ENCODE measurements around the gene EYA4. TPM values are rescaled to one million over a fixed set of nuclear protein-coding genes. Genes with fewer than 3 reads are reported as not detected.

Gene EYA4
- polyA plus RNA-seq, 4 donors: 0.03 to 0.22 (median 0.22) TPM; not detected in 1

- no peaks in the 10 kb centered on the region for H3K36me3 ChIP-seq (ENCODE audit: control insufficient read depth in 3 of 3, insufficient read depth in 2 of 3, low read depth in 1 of 3, low read length in 3 of 3)
- H3K4me1 ChIP-seq (ENCODE audit: control insufficient read depth in 3 of 3, insufficient read depth in 2 of 3, low read depth in 1 of 3, low read length in 2 of 3): no peaks in the 10 kb centered on the region
- no peak for DNase-seq
- no peak overlapping the region for H3K4me3 ChIP-seq (ENCODE audit: low read depth in 1 of 3, low read length in 3 of 3)
- 0 to 69% (median 43%) methylated on average over 1 of the region's 1 CpG for whole genome bisulfite sequencing, 3 donors
- FAIRE-seq: no peak
- no peaks in the 10 kb centered on the region for H3K27me3 ChIP-seq (ENCODE audit: control insufficient read depth in 3 of 3, insufficient read depth in 3 of 3, low read length in 3 of 3)
- no peaks in the 10 kb centered on the region for H3K9me3 ChIP-seq (ENCODE audit: control insufficient read depth in 2 of 2, insufficient read depth in 1 of 2, low read depth in 1 of 2, low read length in 1 of 2)
- no peak overlapping the region for H3K27ac ChIP-seq (ENCODE audit: low read depth in 1 of 3, low read length in 2 of 3)
Observed at GRCh38 chr6:133353061-133353460, 111.9 kb downstream of the EYA4 start.

GRCh38 chr6:133355922-133356321 lies 114.8 kb downstream of the EYA4 start:
- no peaks in the 10 kb centered on the region for H3K9me3 ChIP-seq (ENCODE audit: control insufficient read depth in 2 of 2, insufficient read depth in 1 of 2, low read depth in 1 of 2, low read length in 1 of 2)
- H3K4me1 ChIP-seq (ENCODE audit: control insufficient read depth in 3 of 3, insufficient read depth in 2 of 3, low read depth in 1 of 3, low read length in 2 of 3): no peaks in the 10 kb centered on the region
- H3K36me3 ChIP-seq (ENCODE audit: control insufficient read depth in 3 of 3, insufficient read depth in 2 of 3, low read depth in 1 of 3, low read length in 3 of 3): no peaks in the 10 kb centered on the region
- DNase-seq (no peak), FAIRE-seq (no peak)
- H3K27me3 ChIP-seq (ENCODE audit: control insufficient read depth in 3 of 3, insufficient read depth in 3 of 3, low read length in 3 of 3): no peaks in the 10 kb centered on the region
- no peak overlapping the region for H3K27ac ChIP-seq (ENCODE audit: low read depth in 1 of 3, low read length in 2 of 3)
- 66 to 85% (median 68%) methylated on average over 3 of the region's 3 CpGs for WGBS, 3 donors
- H3K4me3 ChIP-seq (ENCODE audit: low read depth in 1 of 3, low read length in 3 of 3): no peak overlapping the region

- Histone ChIP-seq H3K9me3 (ENCODE audit: control insufficient read depth in 2 of 2, insufficient read depth in 1 of 2, low read depth in 1 of 2, low read length in 1 of 2) (no peaks in the 10 kb centered on the region), H3K36me3 (ENCODE audit: control insufficient read depth in 3 of 3, insufficient read depth in 2 of 3, low read depth in 1 of 3, low read length in 3 of 3) (no peaks in the 10 kb centered on the region), H3K27ac (ENCODE audit: low read depth in 1 of 3, low read length in 2 of 3) (no peak overlapping the region), H3K4me1 (ENCODE audit: control insufficient read depth in 3 of 3, insufficient read depth in 2 of 3, low read depth in 1 of 3, low read length in 2 of 3) (no peaks in the 10 kb centered on the region), H3K27me3 (ENCODE audit: control insufficient read depth in 3 of 3, insufficient read depth in 3 of 3, low read length in 3 of 3) (no peaks in the 10 kb centered on the region), H3K4me3 (ENCODE audit: low read depth in 1 of 3, low read length in 3 of 3) (no peak overlapping the region)
- WGBS, 3 donors: 65 to 70% (median 66%) methylated on average over 5 of the region's 5 CpGs
- FAIRE-seq: no peak
- no peak for DNase-seq
Observed at GRCh38 chr6:133358574-133359150, 117.5 kb downstream of the EYA4 start.

GRCh38 chr6:133359256-133359655 lies 118.1 kb downstream of the EYA4 start:
- H3K4me3 ChIP-seq (ENCODE audit: low read depth in 1 of 3, low read length in 3 of 3): no peak overlapping the region
- no peak overlapping the region for H3K27ac ChIP-seq (ENCODE audit: low read depth in 1 of 3, low read length in 2 of 3)
- no peaks in the 10 kb centered on the region for H3K9me3 ChIP-seq (ENCODE audit: control insufficient read depth in 2 of 2, insufficient read depth in 1 of 2, low read depth in 1 of 2, low read length in 1 of 2)
- DNase-seq (no peak), FAIRE-seq (no peak)
- no peaks in the 10 kb centered on the region for H3K27me3 ChIP-seq (ENCODE audit: control insufficient read depth in 3 of 3, insufficient read depth in 3 of 3, low read length in 3 of 3)
- no peaks in the 10 kb centered on the region for H3K36me3 ChIP-seq (ENCODE audit: control insufficient read depth in 3 of 3, insufficient read depth in 2 of 3, low read depth in 1 of 3, low read length in 3 of 3)
- 50 to 76% (median 72%) methylated on average over 1 of the region's 1 CpG for WGBS, 3 donors
- no peaks in the 10 kb centered on the region for H3K4me1 ChIP-seq (ENCODE audit: control insufficient read depth in 3 of 3, insufficient read depth in 2 of 3, low read depth in 1 of 3, low read length in 2 of 3)

GRCh38 chr6:133359760-133360159 lies 118.6 kb downstream of the EYA4 start:
- FAIRE-seq: no peak

GRCh38 chr6:133360194-133360593 lies 119.0 kb downstream of the EYA4 start:
- no peak for FAIRE-seq
- no peaks in the 10 kb centered on the region for H3K36me3 ChIP-seq (ENCODE audit: control insufficient read depth in 3 of 3, insufficient read depth in 2 of 3, low read depth in 1 of 3, low read length in 3 of 3)
- no peak overlapping the region for H3K4me3 ChIP-seq (ENCODE audit: low read depth in 1 of 3, low read length in 3 of 3)
- DNase-seq: no peak
- WGBS, 3 donors: 85 to 88% (median 87%) methylated on average over 5 of the region's 5 CpGs
- H3K27me3 ChIP-seq (ENCODE audit: control insufficient read depth in 3 of 3, insufficient read depth in 3 of 3, low read length in 3 of 3): no peaks in the 10 kb centered on the region
- no peak overlapping the region for H3K27ac ChIP-seq (ENCODE audit: low read depth in 1 of 3, low read length in 2 of 3)
- H3K9me3 ChIP-seq (ENCODE audit: control insufficient read depth in 2 of 2, insufficient read depth in 1 of 2, low read depth in 1 of 2, low read length in 1 of 2): no peaks in the 10 kb centered on the region
- no peaks in the 10 kb centered on the region for H3K4me1 ChIP-seq (ENCODE audit: control insufficient read depth in 3 of 3, insufficient read depth in 2 of 3, low read depth in 1 of 3, low read length in 2 of 3)

More at GRCh38 chr6:133359760-133360159, 118.6 kb downstream of the EYA4 start:
- Histone ChIP-seq H3K27me3 (ENCODE audit: control insufficient read depth in 3 of 3, insufficient read depth in 3 of 3, low read length in 3 of 3) (no peaks in the 10 kb centered on the region), H3K36me3 (ENCODE audit: control insufficient read depth in 3 of 3, insufficient read depth in 2 of 3, low read depth in 1 of 3, low read length in 3 of 3) (no peaks in the 10 kb centered on the region), H3K4me1 (ENCODE audit: control insufficient read depth in 3 of 3, insufficient read depth in 2 of 3, low read depth in 1 of 3, low read length in 2 of 3) (no peaks in the 10 kb centered on the region), H3K4me3 (ENCODE audit: low read depth in 1 of 3, low read length in 3 of 3) (no peak overlapping the region), H3K9me3 (ENCODE audit: control insufficient read depth in 2 of 2, insufficient read depth in 1 of 2, low read depth in 1 of 2, low read length in 1 of 2) (no peaks in the 10 kb centered on the region), H3K27ac (ENCODE audit: low read depth in 1 of 3, low read length in 2 of 3) (no peak overlapping the region)
- whole genome bisulfite sequencing, 3 donors: 80 to 100% (median 93%) methylated on average over 1 of the region's 1 CpG
- no peak for DNase-seq

- DNase-seq (no peak), FAIRE-seq (no peak)
- H3K4me3 ChIP-seq (ENCODE audit: low read depth in 1 of 3, low read length in 3 of 3): no peak overlapping the region
- H3K36me3 ChIP-seq (ENCODE audit: control insufficient read depth in 3 of 3, insufficient read depth in 2 of 3, low read depth in 1 of 3, low read length in 3 of 3): no peaks in the 10 kb centered on the region
- H3K9me3 ChIP-seq (ENCODE audit: control insufficient read depth in 2 of 2, insufficient read depth in 1 of 2, low read depth in 1 of 2, low read length in 1 of 2): no peaks in the 10 kb centered on the region
- no peak overlapping the region for H3K27ac ChIP-seq (ENCODE audit: low read depth in 1 of 3, low read length in 2 of 3)
- H3K4me1 ChIP-seq (ENCODE audit: control insufficient read depth in 3 of 3, insufficient read depth in 2 of 3, low read depth in 1 of 3, low read length in 2 of 3): no peaks in the 10 kb centered on the region
- no peaks in the 10 kb centered on the region for H3K27me3 ChIP-seq (ENCODE audit: control insufficient read depth in 3 of 3, insufficient read depth in 3 of 3, low read length in 3 of 3)
- 22 to 50% (median 31%) methylated on average over 4 of the region's 4 CpGs for WGBS, 3 donors
Observed at GRCh38 chr6:133362813-133363212, 121.7 kb downstream of the EYA4 start.

GRCh38 chr6:133368664-133369063 lies 127.5 kb downstream of the EYA4 start:
- DNase-seq (peak in 1 of 2 donors; percentile 5), FAIRE-seq (no peak)
- no peak overlapping the region for H3K4me3 ChIP-seq (ENCODE audit: low read depth in 1 of 3, low read length in 3 of 3)
- WGBS, 3 donors: 38 to 44% (median 42%) methylated on average over 5 of the region's 5 CpGs
- H3K4me1 ChIP-seq (ENCODE audit: control insufficient read depth in 3 of 3, insufficient read depth in 2 of 3, low read depth in 1 of 3, low read length in 2 of 3): no peaks in the 10 kb centered on the region
- peaks cover 0 to 2% (median 0%) of the 10 kb centered on the region in 3 donors for H3K27me3 ChIP-seq (ENCODE audit: control insufficient read depth in 3 of 3, insufficient read depth in 3 of 3, low read length in 3 of 3)
- no peaks in the 10 kb centered on the region for H3K9me3 ChIP-seq (ENCODE audit: control insufficient read depth in 2 of 2, insufficient read depth in 1 of 2, low read depth in 1 of 2, low read length in 1 of 2)
- no peak overlapping the region for H3K27ac ChIP-seq (ENCODE audit: low read depth in 1 of 3, low read length in 2 of 3)
- no peaks in the 10 kb centered on the region for H3K36me3 ChIP-seq (ENCODE audit: control insufficient read depth in 3 of 3, insufficient read depth in 2 of 3, low read depth in 1 of 3, low read length in 3 of 3)

- WGBS, 3 donors: 16 to 52% (median 27%) methylated on average over 7 of the region's 7 CpGs
- Histone ChIP-seq H3K4me3 (ENCODE audit: low read depth in 1 of 3, low read length in 3 of 3) (no peak overlapping the region), H3K9me3 (ENCODE audit: control insufficient read depth in 2 of 2, insufficient read depth in 1 of 2, low read depth in 1 of 2, low read length in 1 of 2) (no peaks in the 10 kb centered on the region), H3K4me1 (ENCODE audit: control insufficient read depth in 3 of 3, insufficient read depth in 2 of 3, low read depth in 1 of 3, low read length in 2 of 3) (no peaks in the 10 kb centered on the region), H3K27ac (ENCODE audit: low read depth in 1 of 3, low read length in 2 of 3) (no peak overlapping the region), H3K36me3 (ENCODE audit: control insufficient read depth in 3 of 3, insufficient read depth in 2 of 3, low read depth in 1 of 3, low read length in 3 of 3) (no peaks in the 10 kb centered on the region), H3K27me3 (ENCODE audit: control insufficient read depth in 3 of 3, insufficient read depth in 3 of 3, low read length in 3 of 3) (peaks cover 0 to 2% (median 0%) of the 10 kb centered on the region in 3 donors)
- no peak for DNase-seq
- no peak for FAIRE-seq
Observed at GRCh38 chr6:133369773-133370272, 128.7 kb downstream of the EYA4 start.

Measured in small intestine (tissue), 7 donors.